Keratinocyte (primary cell): Measurements from ENCODE around the gene GNS. TPM values are rescaled to one million over a fixed set of nuclear protein-coding genes. Genes with fewer than 3 reads are reported as not detected.
A peak's percentile ranks its signal among the peaks of the same experiment; 100 is the strongest.

ENCODE experiments used
- DNase-seq: peaks from one replicate; pipeline ENCODE4 v3.0.0-alpha.2; 2011; ENCODE audit warnings: low read depth, missing footprints, low spot score
- FAIRE-seq: peaks from 2 replicates; lab custom pipeline; 2011; peaks lifted over from hg19 to GRCh38; lab: Jason Lieb, UNC
- H2AFZ ChIP-seq: 2 replicates; pipeline ENCODE4 v1.6.0; 2012; ENCODE audit warnings: low read length, control low read depth, inconsistent platforms; ENCODE audit not compliant: control insufficient read depth
- H3K27ac ChIP-seq: 2 replicates; pipeline ENCODE4 v1.5.1; 2011; ENCODE audit warnings: low read length; ENCODE audit not compliant: control insufficient read depth, insufficient read depth
- H3K27me3 ChIP-seq: 3 replicates; pipeline ENCODE4 v1.6.0; 2011; ENCODE audit warnings: low read length; ENCODE audit not compliant: control insufficient read depth, insufficient read depth; ENCODE audit errors: extremely low read depth
- H3K36me3 ChIP-seq, 2 experiments: 2 replicates in 1 of 2; 3 replicates in 1 of 2; pipeline ENCODE4 v1.5.1; 2011; ENCODE audit warnings: low read length in 2 of 2, mild to moderate bottlenecking in 1 of 2; ENCODE audit not compliant: control insufficient read depth in 2 of 2, insufficient read depth in 2 of 2; ENCODE audit errors: extremely low read depth in 1 of 2
- H3K4me1 ChIP-seq: 3 replicates; pipeline ENCODE4 v1.5.1; 2011; ENCODE audit warnings: low read length; ENCODE audit not compliant: control insufficient read depth, insufficient read depth; ENCODE audit errors: extremely low read depth
- H3K4me2 ChIP-seq: 3 replicates; pipeline ENCODE4 v1.6.0; 2011; ENCODE audit warnings: low read depth, low read length; ENCODE audit not compliant: control insufficient read depth, insufficient read depth; ENCODE audit errors: extremely low read depth
- H3K4me3 ChIP-seq, 3 experiments: fragments of 200-600 bp in 1 of 3; sonication (generic) in 1 of 3; 2 replicates in 2 of 3; 3 replicates in 1 of 3; pipeline ENCODE4 v1.5.1; 2011 to 2016; ENCODE audit warnings: low read length in 3 of 3, mild to moderate bottlenecking in 3 of 3, control low read depth in 2 of 3, inconsistent platforms in 1 of 3, low read depth in 1 of 3, mixed read lengths in 1 of 3, mixed run types in 1 of 3, moderate library complexity in 1 of 3; ENCODE audit not compliant: control insufficient read depth in 2 of 3, insufficient read depth in 2 of 3; ENCODE audit errors: extremely low read depth in 1 of 3
- H3K79me2 ChIP-seq: 2 replicates; pipeline ENCODE4 v1.6.0; 2012; ENCODE audit warnings: low read length; ENCODE audit not compliant: control insufficient read depth, insufficient read depth
- H3K9ac ChIP-seq: 3 replicates; pipeline ENCODE4 v1.6.0; 2011; ENCODE audit warnings: low read length; ENCODE audit not compliant: control insufficient read depth, insufficient read depth; ENCODE audit errors: extremely low read depth
- H3K9me1 ChIP-seq: 3 replicates; pipeline ENCODE4 v1.6.0; 2011; ENCODE audit warnings: low read length; ENCODE audit not compliant: control insufficient read depth, insufficient read depth; ENCODE audit errors: extremely low read depth
- H3K9me3 ChIP-seq: 2 replicates; pipeline ENCODE4 v1.5.1; 2012; ENCODE audit warnings: low read depth, low read length; ENCODE audit not compliant: control insufficient read depth
- H4K20me1 ChIP-seq: 3 replicates; pipeline ENCODE4 v1.6.0; 2011; ENCODE audit warnings: low read length; ENCODE audit not compliant: control insufficient read depth, insufficient read depth; ENCODE audit errors: extremely low read depth
- CTCF ChIP-seq, 3 experiments: IDR thresholded peaks in 1 of 3; conservative IDR thresholded peaks in 1 of 3; optimal IDR thresholded peaks in 1 of 3; 2 replicates in 2 of 3; 3 replicates in 1 of 3; pipeline versions ENCODE3 to v1.5.1; 2011; ENCODE audit warnings: low read length in 3 of 3, mild to moderate bottlenecking in 3 of 3, moderate library complexity in 2 of 3, control low read depth in 1 of 3, inconsistent platforms in 1 of 3; ENCODE audit not compliant: insufficient read depth in 2 of 3; ENCODE audit errors: extremely low read depth in 1 of 3
- EZH2 ChIP-seq: IDR thresholded peaks from one replicate; pipeline ENCODE4 v1.6.1; 2012; ENCODE audit warnings: inconsistent platforms, mild to moderate bottlenecking, low read length, moderate library complexity
- dilution Hi-C: fragments of 300-500 bp; cut with MboI; formaldehyde crosslinking; loops from one replicate; pipeline ENCODE4 v1.7.0; 2020; ENCODE audit warnings: low sequenced_read_pairs; ENCODE audit not compliant: extremely low pct_ligation_motif_present
- polyA minus RNA-seq, 3 experiments: library from RNA; depleted of rRNA, polyadenylated mRNA; stranded (reverse); fragments of >200 nt; gene quantifications; 1 replicate in 1 of 3; 2 replicates in 1 of 3; 3 replicates in 1 of 3; pipeline ENCODE4 v1.2.3, GENCODE V29; 2011
- polyA plus RNA-seq, 5 experiments: library from polyadenylated mRNA; depleted of rRNA in 3 of 5; stranded (reverse) in 3 of 5; stranded (forward) in 1 of 5; unstranded in 1 of 5; fragments of >200 nt; gene quantifications; 1 replicate in 1 of 5; 2 replicates in 3 of 5; 3 replicates in 1 of 5; pipeline versions ENCODE4 v1.2.1 to v1.2.3, GENCODE V29; 2011 to 2012; ENCODE audit warnings: missing spikeins in 2 of 5, low read depth in 1 of 5, low replicate concordance in 1 of 5

Gene GNS
- polyA plus RNA-seq, result 48.4 to 57.8 TPM (median 57.8 TPM) in 3 replicates
- 24.8 TPM for polyA plus RNA-seq (2011; ENCODE audit: low read depth)
- polyA plus RNA-seq (2011; cell fraction: cytosol; rRNA removed), result 17.0 and 27.9 TPM in 2 replicates
- 96.5 and 103 TPM in 2 replicates for polyA plus RNA-seq (2011; cell fraction: nucleus; rRNA removed)
- polyA plus RNA-seq (2012; ENCODE audit: low replicate concordance), result 29.7 and 35.6 TPM in 2 replicates
- polyA minus RNA-seq, result 55.7 to 119 TPM (median 116 TPM) in 3 replicates
- polyA minus RNA-seq (2011; cell fraction: cytosol; rRNA and poly(A)+ RNA removed), result 47.4 TPM
- 127 and 260 TPM in 2 replicates for polyA minus RNA-seq (2011; cell fraction: nucleus; rRNA and poly(A)+ RNA removed)

- no peaks in the 10 kb centered on the region for H3K9me3 ChIP-seq
- H3K9me1 ChIP-seq, result no peaks in the 10 kb centered on the region
- peak within 1 kb of the TSS; percentile 98 for H2AFZ ChIP-seq
- H3K36me3 ChIP-seq, result peaks cover 0 to 2% of the 10 kb centered on the region in 2 experiments
- FAIRE-seq (peak; percentile 64), DNase-seq (peak; percentile 61)
- dilution Hi-C loops, result no loop called here
- no peak for TF ChIP-seq CTCF (optimal IDR thresholded peaks at IDR 0.05 in 1 of 3, IDR thresholded peaks at IDR 0.05 in 1 of 3, conservative IDR thresholded peaks at IDR 0.05 in 1 of 3; ENCODE audit: extremely low read depth in 1 of 3, insufficient read depth in 2 of 3, low read length in 3 of 3)
- TF ChIP-seq EZH2, result no peak
- H3K79me2 ChIP-seq, result peaks cover 4% of the 10 kb centered on the region
- H3K4me1 ChIP-seq, result peaks cover 14% of the 10 kb centered on the region
- H3K27ac ChIP-seq, result peak within 1 kb of the TSS; percentile 77
- peak within 1 kb of the TSS; percentile 96 for H3K4me2 ChIP-seq
- no peaks in the 10 kb centered on the region for H4K20me1 ChIP-seq
- H3K27me3 ChIP-seq, result no peaks in the 10 kb centered on the region
- H3K4me3 ChIP-seq, result peak within 1 kb of the TSS; percentile 94 to 97 (median 97)
- H3K9ac ChIP-seq, result peak within 1 kb of the TSS; percentile 88
These were observed at the start of gene GNS for GRCh38 chr12:64759035-64759894. TSS of gene GNS (minus strand) at chr12:64759406. CDS start at chr12:64759276, 130 bp downstream.

GRCh38 chr12:64808110-64808509 lies 48.9 kb upstream of the GNS start:
- no peak overlapping the region for H2AFZ ChIP-seq
- H3K79me2 ChIP-seq, result no peaks in the 10 kb centered on the region
- H3K4me3 ChIP-seq, result no peak overlapping the region
- no peaks in the 10 kb centered on the region for H3K9me1 ChIP-seq
- no peak overlapping the region for H3K9ac ChIP-seq
- H4K20me1 ChIP-seq, result no peaks in the 10 kb centered on the region
- H3K27me3 ChIP-seq, result no peaks in the 10 kb centered on the region
- no peak overlapping the region for H3K27ac ChIP-seq
- dilution Hi-C loops, result no loop called here
- H3K4me2 ChIP-seq, result no peak overlapping the region
- H3K36me3 ChIP-seq, result no peaks in the 10 kb centered on the region
- FAIRE-seq (no peak), DNase-seq (no peak)
- H3K4me1 ChIP-seq, result no peaks in the 10 kb centered on the region
- H3K9me3 ChIP-seq, result no peaks in the 10 kb centered on the region
- no peak for TF ChIP-seq CTCF (optimal IDR thresholded peaks at IDR 0.05 in 1 of 3, IDR thresholded peaks at IDR 0.05 in 1 of 3, conservative IDR thresholded peaks at IDR 0.05 in 1 of 3; ENCODE audit: extremely low read depth in 1 of 3, insufficient read depth in 2 of 3, low read length in 3 of 3)
- no peak for TF ChIP-seq EZH2
